Activated CD4-positive, alpha-beta T cell treated with anti-CD3 and anti-CD28 coated beads, Interleukin-2, amount 50 U/mL, for 1 hour (primary cell): ENCODE measurements around the gene COX7B.
A peak's percentile ranks its signal among the peaks of the same experiment; 100 is the strongest.
"Not testable (repeated sequence)": the region's sequence is repeated elsewhere in the genome, so short reads cannot be mapped to it uniquely, and the experiment has no call there.

Source experiments
- DNase-seq: peaks from one replicate; pipeline ENCODE4 v3.0.0-alpha.2; 2020

COX7B gene

GRCh38 chrX:77899081-77899828 is at the start of gene COX7B:
COX7B (plus strand) TSS chrX:77899468; CDS start chrX:77899554, 86 bp downstream.
- DNase-seq, result peak; percentile 41

GRCh38 chrX:77875372-77875771 is 23.9 kb upstream of the COX7B start:
- no peak for DNase-seq

- DNase-seq, result not testable (repeated sequence)
Measured at GRCh38 chrX:77881418-77881817, 17.9 kb upstream of the COX7B start.

- no peak for DNase-seq
Measured at GRCh38 chrX:77892887-77893286, 6.4 kb upstream of the COX7B start.

GRCh38 chrX:77893713-77894112 is 5.6 kb upstream of the COX7B start:
- DNase-seq, result no peak

- peak; percentile 81 for DNase-seq
Measured at GRCh38 chrX:77894921-77895886, 4.1 kb upstream of the COX7B start, which contains the start of gene MAGT1. MAGT1 (minus strand) TSS chrX:77895435; CDS start chrX:77895410, 25 bp downstream.

GRCh38 chrX:77900688-77901087 is 1.4 kb downstream of the COX7B start:
- DNase-seq, result no peak

- DNase-seq, result no peak
Measured at GRCh38 chrX:77901506-77901905, 2.2 kb downstream of the COX7B start.

GRCh38 chrX:77910108-77910840 is 11.0 kb downstream of the COX7B start, which contains the start of gene ATP7A:
ATP7A (plus strand) TSS chrX:77910693; CDS start chrX:77971642, 60,949 bp downstream.
- peak; percentile 87 for DNase-seq

- no peak for DNase-seq
Measured at GRCh38 chrX:77917294-77917933, 18.1 kb downstream of the COX7B start.

- no peak for DNase-seq
Measured at GRCh38 chrX:77918568-77918967, 19.3 kb downstream of the COX7B start.

- not testable (repeated sequence) for DNase-seq
Measured at GRCh38 chrX:77919370-77919769, 20.1 kb downstream of the COX7B start.

GRCh38 chrX:77922787-77923186 is 23.5 kb downstream of the COX7B start:
- DNase-seq, result no peak

- DNase-seq, result no peak
Measured at GRCh38 chrX:77924320-77924859, 25.1 kb downstream of the COX7B start.

- DNase-seq, result no peak
Measured at GRCh38 chrX:77925764-77926163, 26.5 kb downstream of the COX7B start.

- no peak for DNase-seq
Measured at GRCh38 chrX:77930581-77930980, 31.3 kb downstream of the COX7B start.

GRCh38 chrX:77935886-77936285 is 36.6 kb downstream of the COX7B start:
- DNase-seq, result no peak

GRCh38 chrX:77936299-77936698 is 37.0 kb downstream of the COX7B start:
- DNase-seq, result no peak

GRCh38 chrX:77937291-77937690 is 38.0 kb downstream of the COX7B start:
- DNase-seq, result no peak

GRCh38 chrX:77938083-77938680 is 38.9 kb downstream of the COX7B start:
- DNase-seq, result no peak

- DNase-seq, result not testable (repeated sequence)
Measured at GRCh38 chrX:77945031-77945430, 45.8 kb downstream of the COX7B start.
